WERI-Rb-1 (cell line): ENCODE results near the gene CTSD.

Experiments used
- DNase-seq: peaks from one replicate; pipeline ENCODE4 v3.0.0-alpha.2; 2020
- H3K27ac ChIP-seq: fragments of 250-450 bp; sonication (Bioruptor Pico); 2 replicates; pipeline ENCODE4 v1.5.1; 2020; ENCODE audit warnings: mild to moderate bottlenecking, moderate library complexity
- H3K27me3 ChIP-seq: fragments of 250-450 bp; sonication (Bioruptor Pico); 2 replicates; pipeline ENCODE4 v1.5.1; 2021; ENCODE audit warnings: mild to moderate bottlenecking, low read depth, moderate library complexity; ENCODE audit not compliant: insufficient read depth, severe bottlenecking
- H3K36me3 ChIP-seq: fragments of 250-450 bp; sonication (Bioruptor Pico); 2 replicates; pipeline ENCODE4 v1.5.1; 2020; ENCODE audit warnings: mild to moderate bottlenecking, moderate library complexity
- H3K4me3 ChIP-seq: 2 replicates; pipeline ENCODE4 v1.5.1; 2011; ENCODE audit warnings: low read depth, mild to moderate bottlenecking, control low read depth, low read length
- H3K9me3 ChIP-seq: fragments of 250-450 bp; sonication (Bioruptor Pico); 2 replicates; pipeline ENCODE4 v1.5.1; 2021; ENCODE audit warnings: mild to moderate bottlenecking, moderate library complexity; ENCODE audit not compliant: severe bottlenecking
- CTCF ChIP-seq: IDR thresholded peaks from 2 replicates; pipeline ENCODE4 v1.5.1; 2011; ENCODE audit warnings: low read depth, mild to moderate bottlenecking, control low read depth, inconsistent platforms, low read length

CTSD gene

GRCh38 chr11:1727861-1728260, 35.9 kb downstream of the CTSD start:
- no peak overlapping the region for H3K27ac ChIP-seq
- no peaks in the 10 kb centered on the region for H3K36me3 ChIP-seq
- H3K4me3 ChIP-seq: no peak overlapping the region
- DNase-seq: no peak
- no peaks in the 10 kb centered on the region for H3K9me3 ChIP-seq
- no peak for TF ChIP-seq CTCF
- H3K27me3 ChIP-seq: peaks cover 94% of the 10 kb centered on the region

- H3K36me3 ChIP-seq: no peaks in the 10 kb centered on the region
- H3K4me3 ChIP-seq: no peak overlapping the region
- peaks cover 94% of the 10 kb centered on the region for H3K27me3 ChIP-seq
- DNase-seq: no peak
- no peak for TF ChIP-seq CTCF
- H3K27ac ChIP-seq: no peak overlapping the region
- no peaks in the 10 kb centered on the region for H3K9me3 ChIP-seq
Observed at GRCh38 chr11:1727096-1727690, 36.5 kb downstream of the CTSD start.

DNA sequence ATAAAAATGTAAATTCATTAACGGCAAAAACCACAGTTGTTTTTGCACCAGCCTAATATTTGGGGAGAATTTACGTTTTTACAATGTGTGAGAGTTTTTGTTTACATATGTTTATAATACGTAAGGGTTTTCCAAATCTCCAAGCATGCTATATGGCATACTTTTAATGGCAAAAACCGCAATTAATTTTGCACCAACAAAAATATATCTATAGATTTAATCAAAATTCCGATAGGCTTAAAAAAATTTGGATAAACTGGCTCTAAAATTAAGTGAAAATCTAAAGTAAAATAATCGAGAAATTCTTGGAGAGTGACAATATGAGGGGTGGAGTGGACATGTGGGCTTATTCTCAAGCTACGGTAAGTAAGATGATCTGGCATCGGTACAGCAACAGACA, 43.9 kb downstream of the CTSD start:
- Histone ChIP-seq H3K9me3 (no peaks in the 10 kb centered on the region), H3K27me3 (peaks cover 98% of the 10 kb centered on the region), H3K4me3 (no peak overlapping the region), H3K27ac (no peak overlapping the region), H3K36me3 (no peaks in the 10 kb centered on the region)
- DNase-seq: no peak
- TF ChIP-seq CTCF: no peak

GRCh38 chr11:1718326-1718725, 45.4 kb downstream of the CTSD start:
- peaks cover 2% of the 10 kb centered on the region for H3K9me3 ChIP-seq
- no peak overlapping the region for H3K27ac ChIP-seq
- peaks cover 97% of the 10 kb centered on the region for H3K27me3 ChIP-seq
- no peaks in the 10 kb centered on the region for H3K36me3 ChIP-seq
- no peak for TF ChIP-seq CTCF
- no peak overlapping the region for H3K4me3 ChIP-seq
- no peak for DNase-seq

DNA sequence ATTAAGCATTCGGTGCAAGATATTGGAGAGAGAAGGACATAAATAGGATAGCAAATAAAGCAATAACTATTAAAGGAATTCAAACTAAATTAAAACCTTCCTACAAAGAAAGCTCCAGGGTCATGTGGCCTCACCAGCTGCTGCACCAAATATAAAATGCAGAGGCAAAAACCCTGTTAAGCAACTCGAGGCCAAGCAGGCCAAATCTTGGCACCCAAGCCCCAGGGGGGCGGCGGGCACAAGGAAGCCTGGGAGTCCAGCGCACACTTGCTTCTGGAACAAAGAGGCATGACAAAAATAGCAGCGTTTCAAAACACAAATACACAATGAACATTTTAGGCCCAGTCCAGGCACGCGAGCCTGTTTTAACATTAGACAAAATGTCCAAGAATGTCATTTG, 46.0 kb downstream of the CTSD start:
- no peak overlapping the region for H3K4me3 ChIP-seq

More for the DNA sequence above, 46.0 kb downstream of the CTSD start:
- Histone ChIP-seq H3K27ac (no peak overlapping the region), H3K27me3 (peaks cover 93% of the 10 kb centered on the region), H3K9me3 (peaks cover 2% of the 10 kb centered on the region), H3K36me3 (no peaks in the 10 kb centered on the region)
- no peak for DNase-seq
- TF ChIP-seq CTCF: no peak
